ENCODE measurements around the gene PDE1C.

PDE1C gene

GRCh38 chr7:31935124-31936054, 134.8 kb downstream of the PDE1C start:
- H3K4me3 ChIP-seq (ENCODE audit: low read length), result no peak overlapping the region
- no peak overlapping the region for H3K9ac ChIP-seq (ENCODE audit: low read length)

DNA sequence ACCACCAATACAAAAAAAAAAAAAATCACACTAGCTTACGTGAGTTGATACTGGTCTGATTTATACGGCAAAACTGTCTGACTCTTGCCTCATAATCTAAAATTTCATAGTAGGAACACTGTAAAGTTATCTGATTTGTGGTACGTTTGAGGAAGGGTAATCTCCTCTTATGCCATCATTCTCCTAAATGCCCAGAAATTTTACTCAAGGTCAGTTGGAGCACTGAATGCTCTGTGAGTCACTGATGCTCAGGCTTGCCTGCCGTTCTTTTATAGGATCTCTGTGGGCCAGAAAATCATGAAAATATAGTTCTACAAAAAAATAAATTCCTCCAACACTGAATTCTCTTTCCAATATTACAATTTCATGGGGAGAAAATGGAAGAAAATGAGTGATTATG, 135.7 kb downstream of the PDE1C start:
- H3K4me3 ChIP-seq (ENCODE audit: low read length), result no peak overlapping the region
- no peak overlapping the region for H3K9ac ChIP-seq (ENCODE audit: low read length)
- no peaks in the 10 kb centered on the region for H3K4me1 ChIP-seq (ENCODE audit: control insufficient read depth, low read depth, low read length)

More at GRCh38 chr7:31935124-31936054, 134.8 kb downstream of the PDE1C start:
- Histone ChIP-seq H3K27ac (ENCODE audit: low read length) (no peak overlapping the region), H3K9me3 (ENCODE audit: control insufficient read depth, low read depth, low read length) (no peaks in the 10 kb centered on the region), H3K4me1 (ENCODE audit: control insufficient read depth, low read depth, low read length) (no peaks in the 10 kb centered on the region), H3K36me3 (ENCODE audit: control insufficient read depth, low read depth, low read length) (no peaks in the 10 kb centered on the region), H3K27me3 (ENCODE audit: control insufficient read depth, insufficient read depth, low read length) (no peaks in the 10 kb centered on the region)

GRCh38 chr7:31933481-31933880, 136.7 kb downstream of the PDE1C start:
- Histone ChIP-seq H3K27me3 (ENCODE audit: control insufficient read depth, insufficient read depth, low read length) (no peaks in the 10 kb centered on the region), H3K27ac (ENCODE audit: low read length) (no peak overlapping the region), H3K9me3 (ENCODE audit: control insufficient read depth, low read depth, low read length) (no peaks in the 10 kb centered on the region), H3K36me3 (ENCODE audit: control insufficient read depth, low read depth, low read length) (no peaks in the 10 kb centered on the region), H3K4me1 (ENCODE audit: control insufficient read depth, low read depth, low read length) (no peaks in the 10 kb centered on the region), H3K4me3 (ENCODE audit: low read length) (no peak overlapping the region), H3K9ac (ENCODE audit: low read length) (no peak overlapping the region)

More for the DNA sequence above, 135.7 kb downstream of the PDE1C start:
- Histone ChIP-seq H3K9me3 (ENCODE audit: control insufficient read depth, low read depth, low read length) (no peaks in the 10 kb centered on the region), H3K27me3 (ENCODE audit: control insufficient read depth, insufficient read depth, low read length) (no peaks in the 10 kb centered on the region), H3K36me3 (ENCODE audit: control insufficient read depth, low read depth, low read length) (no peaks in the 10 kb centered on the region), H3K27ac (ENCODE audit: low read length) (no peak overlapping the region)

DNA sequence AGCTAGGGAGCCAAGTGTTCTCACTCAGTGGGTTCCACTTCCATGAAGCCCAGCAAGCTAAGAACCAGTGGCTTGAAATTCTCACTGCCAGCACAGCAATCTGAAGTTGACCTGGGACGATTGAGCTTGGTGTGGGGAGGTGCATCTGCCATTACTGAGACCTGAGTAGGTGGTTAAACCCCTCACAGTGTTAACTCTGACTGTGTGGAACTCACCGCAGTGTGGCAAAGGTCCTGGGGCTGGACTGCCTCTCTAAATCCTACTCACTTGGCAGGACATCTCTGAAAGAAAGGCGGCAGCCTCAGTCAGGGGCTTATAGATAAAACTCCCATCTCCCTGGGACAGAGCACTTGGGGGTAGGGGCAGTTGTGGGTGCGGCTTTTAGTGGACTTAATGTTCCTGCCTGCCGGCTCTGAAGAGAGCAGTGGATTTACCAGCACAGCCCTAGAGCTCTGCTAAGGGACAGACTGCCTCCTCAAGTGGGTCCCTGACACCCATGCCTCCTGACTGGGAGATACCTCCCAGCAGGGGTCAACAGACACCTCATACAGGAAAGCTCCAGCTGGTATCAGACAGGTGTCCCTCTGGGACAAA, 143.1 kb downstream of the PDE1C start:
- H3K27ac ChIP-seq (ENCODE audit: low read length), result no peak overlapping the region

DNA sequence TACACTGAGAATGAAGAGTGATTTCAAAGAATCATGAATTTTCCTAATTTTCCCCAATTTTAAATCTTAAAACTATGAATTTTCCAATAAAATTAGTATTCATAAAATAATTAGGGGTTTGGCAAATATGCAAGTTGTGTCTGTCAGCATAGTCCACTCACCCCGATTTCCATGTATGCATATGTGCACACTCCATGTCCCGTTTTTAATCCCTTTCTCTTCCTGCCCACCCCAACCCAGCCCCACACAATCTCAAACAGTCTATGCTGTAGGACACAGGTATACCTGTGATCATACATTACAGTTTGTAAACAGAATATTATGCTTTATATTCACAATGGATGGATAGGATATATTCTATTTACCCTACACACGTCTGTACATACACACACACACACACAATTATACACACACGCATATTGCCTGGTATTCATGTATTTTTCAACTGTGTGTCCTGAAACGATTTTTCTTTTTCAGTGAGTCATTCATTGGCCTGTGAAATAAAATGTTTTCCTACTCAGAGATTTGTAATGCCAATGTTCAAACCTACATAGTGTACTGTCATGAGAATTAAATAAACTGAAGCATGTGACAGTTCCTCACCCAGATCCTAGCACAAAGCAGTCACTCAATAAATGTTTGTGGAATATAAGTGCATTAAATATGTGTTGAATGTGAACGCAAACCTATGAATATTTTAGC, 144.3 kb downstream of the PDE1C start:
- no peak overlapping the region for H3K4me3 ChIP-seq (ENCODE audit: low read length)
- H3K27me3 ChIP-seq (ENCODE audit: control insufficient read depth, insufficient read depth, low read length), result no peaks in the 10 kb centered on the region
- H3K9me3 ChIP-seq (ENCODE audit: control insufficient read depth, low read depth, low read length), result no peaks in the 10 kb centered on the region
- no peak overlapping the region for H3K27ac ChIP-seq (ENCODE audit: low read length)
- no peaks in the 10 kb centered on the region for H3K4me1 ChIP-seq (ENCODE audit: control insufficient read depth, low read depth, low read length)
- no peak overlapping the region for H3K9ac ChIP-seq (ENCODE audit: low read length)
- no peaks in the 10 kb centered on the region for H3K36me3 ChIP-seq (ENCODE audit: control insufficient read depth, low read depth, low read length)

More for the DNA sequence above, 143.1 kb downstream of the PDE1C start:
- Histone ChIP-seq H3K9me3 (ENCODE audit: control insufficient read depth, low read depth, low read length) (no peaks in the 10 kb centered on the region), H3K4me1 (ENCODE audit: control insufficient read depth, low read depth, low read length) (no peaks in the 10 kb centered on the region), H3K9ac (ENCODE audit: low read length) (no peak overlapping the region), H3K27me3 (ENCODE audit: control insufficient read depth, insufficient read depth, low read length) (no peaks in the 10 kb centered on the region), H3K4me3 (ENCODE audit: low read length) (no peak overlapping the region), H3K36me3 (ENCODE audit: control insufficient read depth, low read depth, low read length) (no peaks in the 10 kb centered on the region)

DNA sequence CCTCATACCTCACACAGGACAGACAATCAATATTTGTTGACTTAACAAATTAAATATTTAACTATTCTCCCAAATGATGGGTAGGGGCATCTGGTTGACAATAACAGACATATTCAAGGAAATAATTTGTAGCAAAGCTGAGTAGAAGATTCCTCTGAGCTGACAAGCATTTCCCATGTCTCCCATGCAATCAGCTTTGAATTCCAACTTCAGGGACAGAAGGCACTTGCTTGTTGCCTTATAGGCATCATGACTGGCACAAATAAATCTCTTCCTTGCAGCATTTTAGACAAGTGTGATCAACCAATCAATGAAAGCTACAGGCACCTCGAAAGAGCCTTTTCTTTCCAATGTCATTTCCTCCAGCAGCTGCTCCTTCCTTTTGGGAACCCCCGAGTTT, 146.0 kb downstream of the PDE1C start:
- H3K4me1 ChIP-seq (ENCODE audit: control insufficient read depth, low read depth, low read length), result no peaks in the 10 kb centered on the region
- no peak overlapping the region for H3K4me3 ChIP-seq (ENCODE audit: low read length)
- no peak overlapping the region for H3K27ac ChIP-seq (ENCODE audit: low read length)
- no peaks in the 10 kb centered on the region for H3K27me3 ChIP-seq (ENCODE audit: control insufficient read depth, insufficient read depth, low read length)
- H3K9me3 ChIP-seq (ENCODE audit: control insufficient read depth, low read depth, low read length), result no peaks in the 10 kb centered on the region
- no peaks in the 10 kb centered on the region for H3K36me3 ChIP-seq (ENCODE audit: control insufficient read depth, low read depth, low read length)
- H3K9ac ChIP-seq (ENCODE audit: low read length), result no peak overlapping the region

GRCh38 chr7:31922848-31923247, 147.4 kb downstream of the PDE1C start:
- Histone ChIP-seq H3K27me3 (ENCODE audit: control insufficient read depth, insufficient read depth, low read length) (no peaks in the 10 kb centered on the region), H3K36me3 (ENCODE audit: control insufficient read depth, low read depth, low read length) (no peaks in the 10 kb centered on the region), H3K4me1 (ENCODE audit: control insufficient read depth, low read depth, low read length) (no peaks in the 10 kb centered on the region), H3K27ac (ENCODE audit: low read length) (no peak overlapping the region), H3K9ac (ENCODE audit: low read length) (no peak overlapping the region), H3K4me3 (ENCODE audit: low read length) (no peak overlapping the region), H3K9me3 (ENCODE audit: control insufficient read depth, low read depth, low read length) (no peaks in the 10 kb centered on the region)

DNA sequence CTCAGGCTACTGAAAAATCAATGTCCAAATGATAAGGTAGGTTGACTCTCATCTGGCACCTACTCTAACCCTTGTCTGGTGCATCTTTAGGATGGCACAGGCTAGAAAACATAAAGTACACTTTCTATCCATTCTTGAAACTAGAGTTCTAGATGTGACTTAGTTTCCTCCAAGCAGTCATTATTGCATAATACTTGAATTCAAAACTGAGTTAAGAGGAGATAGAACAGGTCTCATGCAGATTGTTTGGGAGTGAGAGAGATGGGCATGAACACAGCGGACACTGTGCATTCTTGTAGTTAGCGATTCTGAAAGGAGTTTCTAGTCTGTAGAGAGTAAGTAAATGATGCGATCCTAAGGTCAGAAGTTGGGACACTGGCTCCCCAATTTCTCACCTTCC, 149.2 kb downstream of the PDE1C start:
- Histone ChIP-seq H3K36me3 (ENCODE audit: control insufficient read depth, low read depth, low read length) (no peaks in the 10 kb centered on the region), H3K4me3 (ENCODE audit: low read length) (no peak overlapping the region), H3K27me3 (ENCODE audit: control insufficient read depth, insufficient read depth, low read length) (no peaks in the 10 kb centered on the region), H3K9me3 (ENCODE audit: control insufficient read depth, low read depth, low read length) (no peaks in the 10 kb centered on the region), H3K9ac (ENCODE audit: low read length) (no peak overlapping the region), H3K4me1 (ENCODE audit: control insufficient read depth, low read depth, low read length) (no peaks in the 10 kb centered on the region), H3K27ac (ENCODE audit: low read length) (no peak overlapping the region)

DNA sequence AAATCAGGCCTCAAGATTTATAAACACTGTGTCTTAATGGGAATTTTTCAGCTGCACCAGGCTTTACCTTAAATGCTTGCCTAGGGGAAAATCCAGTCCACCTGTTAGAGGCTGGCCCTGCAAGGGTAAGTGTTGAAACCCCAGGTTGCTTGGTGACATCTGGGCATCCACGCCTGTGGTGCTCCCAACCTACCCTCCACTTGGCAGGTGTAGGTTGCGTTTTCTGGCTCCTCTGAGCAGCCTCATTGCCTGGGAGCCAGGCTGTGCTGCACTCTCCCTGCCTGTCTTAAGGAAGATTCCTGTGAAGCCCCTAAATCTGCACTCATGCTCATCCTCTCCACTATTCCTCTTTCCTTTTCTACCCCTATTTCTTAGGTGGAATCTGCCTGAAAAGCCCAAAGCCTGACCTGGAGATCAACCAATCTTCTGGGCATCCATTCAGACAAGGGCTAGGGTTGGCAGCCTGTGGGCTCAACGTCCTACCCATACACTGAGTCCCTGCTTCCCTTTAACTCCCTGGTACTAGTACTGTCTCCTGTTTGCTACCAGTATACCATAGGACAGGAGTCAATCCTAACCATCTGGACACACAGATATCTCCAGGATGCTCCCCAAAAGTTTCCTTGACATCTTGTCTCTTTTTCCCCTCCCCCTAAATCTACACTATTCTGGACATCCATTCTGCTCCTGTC, 150.4 kb downstream of the PDE1C start:
- Histone ChIP-seq H3K9me3 (ENCODE audit: control insufficient read depth, low read depth, low read length) (no peaks in the 10 kb centered on the region), H3K27ac (ENCODE audit: low read length) (no peak overlapping the region), H3K9ac (ENCODE audit: low read length) (no peak overlapping the region), H3K36me3 (ENCODE audit: control insufficient read depth, low read depth, low read length) (no peaks in the 10 kb centered on the region), H3K27me3 (ENCODE audit: control insufficient read depth, insufficient read depth, low read length) (no peaks in the 10 kb centered on the region), H3K4me1 (ENCODE audit: control insufficient read depth, low read depth, low read length) (no peaks in the 10 kb centered on the region), H3K4me3 (ENCODE audit: low read length) (no peak overlapping the region)

DNA sequence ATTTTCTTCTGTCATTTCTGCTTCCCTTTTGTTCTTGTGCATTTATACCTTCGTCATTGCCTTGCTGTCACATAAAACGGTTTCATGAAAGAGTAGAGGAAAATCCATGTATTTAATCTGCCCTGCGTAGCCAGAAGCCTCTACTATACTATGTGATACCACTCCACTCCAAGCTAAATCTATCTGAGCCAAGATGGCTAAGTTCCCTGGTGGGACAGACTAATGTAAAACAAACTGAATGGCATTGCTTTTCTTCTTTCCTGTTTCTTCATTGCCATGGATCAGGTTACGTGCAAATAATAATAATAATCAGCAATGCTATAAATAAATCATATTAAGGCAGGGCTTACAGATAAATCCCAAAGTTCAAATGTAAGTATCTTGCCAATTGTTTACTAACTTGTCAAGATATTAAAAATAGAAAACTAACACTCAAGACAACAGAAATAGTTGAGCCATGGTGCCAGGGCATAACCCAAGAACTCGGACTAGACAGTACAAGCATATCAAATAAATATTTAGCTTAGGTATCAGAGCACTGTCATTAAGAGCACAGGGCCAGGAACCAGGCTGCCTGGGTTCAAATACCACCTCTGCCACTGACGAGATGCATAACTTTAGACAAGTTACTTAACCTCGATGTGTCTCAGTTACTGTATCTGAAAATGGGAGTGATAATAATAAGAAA, 151.4 kb downstream of the PDE1C start:
- H3K9me3 ChIP-seq (ENCODE audit: control insufficient read depth, low read depth, low read length), result no peaks in the 10 kb centered on the region
- no peaks in the 10 kb centered on the region for H3K4me1 ChIP-seq (ENCODE audit: control insufficient read depth, low read depth, low read length)
- H3K9ac ChIP-seq (ENCODE audit: low read length), result no peak overlapping the region
- no peak overlapping the region for H3K27ac ChIP-seq (ENCODE audit: low read length)
- H3K4me3 ChIP-seq (ENCODE audit: low read length), result no peak overlapping the region
- H3K27me3 ChIP-seq (ENCODE audit: control insufficient read depth, insufficient read depth, low read length), result no peaks in the 10 kb centered on the region
- no peaks in the 10 kb centered on the region for H3K36me3 ChIP-seq (ENCODE audit: control insufficient read depth, low read depth, low read length)

DNA sequence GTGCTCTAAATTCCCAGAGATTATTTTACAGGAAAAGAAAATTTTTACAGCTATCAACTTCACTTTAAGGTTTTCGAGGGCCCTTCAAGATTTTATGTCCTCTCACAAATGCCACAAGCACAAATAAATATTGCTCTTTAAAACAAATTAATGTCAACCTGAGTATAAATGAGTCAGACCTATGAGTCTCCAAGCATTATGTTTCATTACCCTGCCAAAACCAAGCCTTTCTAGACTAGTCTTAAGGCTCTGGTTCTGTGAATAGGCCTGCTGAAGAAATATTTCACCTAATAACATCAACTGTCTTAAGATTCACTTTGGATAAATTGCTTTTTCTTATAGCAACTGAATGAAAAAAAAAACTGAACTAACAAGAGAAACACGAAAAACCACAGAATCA, 153.0 kb downstream of the PDE1C start:
- H3K27me3 ChIP-seq (ENCODE audit: control insufficient read depth, insufficient read depth, low read length), result no peaks in the 10 kb centered on the region
- H3K4me1 ChIP-seq (ENCODE audit: control insufficient read depth, low read depth, low read length), result peaks cover 9% of the 10 kb centered on the region
- no peak overlapping the region for H3K4me3 ChIP-seq (ENCODE audit: low read length)
- H3K27ac ChIP-seq (ENCODE audit: low read length), result no peak overlapping the region
- no peak overlapping the region for H3K9ac ChIP-seq (ENCODE audit: low read length)
- no peaks in the 10 kb centered on the region for H3K36me3 ChIP-seq (ENCODE audit: control insufficient read depth, low read depth, low read length)
- H3K9me3 ChIP-seq (ENCODE audit: control insufficient read depth, low read depth, low read length), result no peaks in the 10 kb centered on the region

All from iPS-18a (cell line).